ENCODE results near the gene SETMAR. TPM values are rescaled to one million over a fixed set of nuclear protein-coding genes. Genes with fewer than 3 reads are reported as not detected.

SETMAR gene
- polyA plus RNA-seq, 3 donors = 3.1 to 7.2 (median 3.5) TPM

GRCh38 chr3:4264040-4264439, 39.1 kb upstream of the SETMAR start:
- H3K4me3 ChIP-seq (replicated peaks in 1 of 3; ENCODE audit: low read depth in 2 of 3, low read length in 3 of 3) = no peak overlapping the region
- H3K27me3 ChIP-seq (ENCODE audit: control insufficient read depth in 2 of 2, insufficient read depth in 2 of 2, low read length in 2 of 2) = no peaks in the 10 kb centered on the region
- no peak overlapping the region for H2AFZ ChIP-seq (ENCODE audit: insufficient read depth, low read depth, low read length, poor library complexity, severe bottlenecking)
- H3K27ac ChIP-seq (ENCODE audit: low read depth in 1 of 2, low read length in 2 of 2) = no peak overlapping the region
- TF ChIP-seq CTCF (IDR thresholded peaks at IDR 0.05) = no peak
- no peaks in the 10 kb centered on the region for H4K20me1 ChIP-seq (ENCODE audit: insufficient read depth, low read length)
- Mint-ChIP-seq H3K4me1 (no peaks in the 10 kb centered on the region), H3K27me3 (ENCODE audit: low read depth in 3 of 3) (no peaks in the 10 kb centered on the region), H3K9me3 (peaks cover 0 to 3% (median 0%) of the 10 kb centered on the region in 7 donors), H3K36me3 (no peaks in the 10 kb centered on the region), H3K27ac (no peak overlapping the region), H3K4me3 (no peak overlapping the region)
- H3K4me1 ChIP-seq (ENCODE audit: control insufficient read depth in 1 of 2, insufficient read depth in 2 of 2, low read length in 2 of 2) = no peaks in the 10 kb centered on the region
- no peaks in the 10 kb centered on the region for H3K36me3 ChIP-seq (replicated peaks in 1 of 2; ENCODE audit: control insufficient read depth in 1 of 2, insufficient read depth in 2 of 2, low read length in 2 of 2)
- WGBS (ENCODE audit: insufficient coverage) = no CpG with 5 or more reads among the region's 6 CpGs
- H3K9me3 ChIP-seq (replicated peaks in 1 of 2; ENCODE audit: control insufficient read depth in 1 of 2, insufficient read depth in 1 of 2, low read length in 2 of 2) = no peaks in the 10 kb centered on the region
- DNase-seq = no peak
- H3K4me2 ChIP-seq (replicated peaks; ENCODE audit: extremely low read depth, low read length, poor library complexity, severe bottlenecking) = no peak overlapping the region
- H3K9ac ChIP-seq (ENCODE audit: insufficient read depth, low read length, poor library complexity, severe bottlenecking) = no peak overlapping the region
- H3K79me2 ChIP-seq (ENCODE audit: insufficient read depth, low read length) = no peaks in the 10 kb centered on the region
- intact Hi-C loops (cut with micrococcal nuclease) = no loop called here

GRCh38 chr3:4270720-4271119, 32.4 kb upstream of the SETMAR start:
- intact Hi-C loops (cut with micrococcal nuclease) = no loop called here
- peak overlapping the region; percentile 56 for H3K4me2 ChIP-seq (replicated peaks; ENCODE audit: extremely low read depth, low read length, poor library complexity, severe bottlenecking)
- DNase-seq = peak in 2 of 3 donors; percentile 6 to 10

More at GRCh38 chr3:4270720-4271119, 32.4 kb upstream of the SETMAR start:
- no CpG with 5 or more reads among the region's 3 CpGs for WGBS (ENCODE audit: insufficient coverage)
- H4K20me1 ChIP-seq (ENCODE audit: insufficient read depth, low read length) = no peaks in the 10 kb centered on the region
- H3K27me3 Mint-ChIP-seq (ENCODE audit: low read depth in 3 of 3) = no peaks in the 10 kb centered on the region
- H3K36me3 ChIP-seq (replicated peaks in 1 of 2; ENCODE audit: control insufficient read depth in 1 of 2, insufficient read depth in 2 of 2, low read length in 2 of 2) = no peaks in the 10 kb centered on the region
- peak overlapping the region in 1 of 2 donors; percentile 52 for H3K27ac ChIP-seq (ENCODE audit: low read depth in 1 of 2, low read length in 2 of 2)
- no peaks in the 10 kb centered on the region for H3K27me3 ChIP-seq (ENCODE audit: control insufficient read depth in 2 of 2, insufficient read depth in 2 of 2, low read length in 2 of 2)
- H2AFZ ChIP-seq (ENCODE audit: insufficient read depth, low read depth, low read length, poor library complexity, severe bottlenecking) = no peak overlapping the region
- H3K4me1 ChIP-seq (ENCODE audit: control insufficient read depth in 1 of 2, insufficient read depth in 2 of 2, low read length in 2 of 2) = peaks cover 16 to 18% of the 10 kb centered on the region in 2 donors
- H3K9me3 ChIP-seq (replicated peaks in 1 of 2; ENCODE audit: control insufficient read depth in 1 of 2, insufficient read depth in 1 of 2, low read length in 2 of 2) = no peaks in the 10 kb centered on the region
- H3K9me3 Mint-ChIP-seq = peaks cover 0 to 3% (median 0%) of the 10 kb centered on the region in 7 donors
- H3K27ac Mint-ChIP-seq = peak overlapping the region in 5 of 7 donors; percentile 1 to 37 (median 12)
- H3K9ac ChIP-seq (ENCODE audit: insufficient read depth, low read length, poor library complexity, severe bottlenecking) = no peak overlapping the region
- no peaks in the 10 kb centered on the region for H3K36me3 Mint-ChIP-seq
- H3K4me3 ChIP-seq (replicated peaks in 1 of 3; ENCODE audit: low read depth in 2 of 3, low read length in 3 of 3) = peak overlapping the region; percentile 6 to 46 (median 13)
- TF ChIP-seq CTCF (IDR thresholded peaks at IDR 0.05) = no peak
- peaks cover 18% of the 10 kb centered on the region for H3K4me1 Mint-ChIP-seq
- no peaks in the 10 kb centered on the region for H3K79me2 ChIP-seq (ENCODE audit: insufficient read depth, low read length)
- H3K4me3 Mint-ChIP-seq = peak overlapping the region in 1 of 2 donors; percentile 60
